ENCODE data around the gene GRAP2. TPM values are rescaled to one million over a fixed set of nuclear protein-coding genes. Genes with fewer than 3 reads are reported as not detected.

The GRAP2 gene
- total and polyA plus RNA-seq, 2 donors (not counting 1 experiment from before 2014, with no cell fraction given), result 13.5 to 26.4 TPM

- ChIA-PET CTCF (interaction anchor here (1.5 kb wide), 1 partner anchor 173 kb away, joined by 3 read pairs; no protein-coding TSS in a partner anchor), POLR2A (no interaction called here)
- H3K4me3 Mint-ChIP-seq, result no peak overlapping the region
- H4K20me1 ChIP-seq (ENCODE audit: control insufficient read depth, insufficient read depth, low read length, poor library complexity, severe bottlenecking), result no peaks in the 10 kb centered on the region
- H3K27me3 Mint-ChIP-seq, result no peaks in the 10 kb centered on the region
- peaks cover 44% of the 10 kb centered on the region for H3K4me1 Mint-ChIP-seq
- no peak overlapping the region for H3K4me3 ChIP-seq (ENCODE audit: control extremely low read depth in 1 of 5, extremely low read depth in 1 of 5, insufficient read depth in 1 of 5, low read depth in 2 of 5, low read length in 4 of 5)
- H3K27me3 ChIP-seq (replicated peaks in 1 of 4; ENCODE audit: control extremely low read depth in 1 of 4, control insufficient read depth in 3 of 4, insufficient read depth in 4 of 4, low read length in 3 of 4), result no peaks in the 10 kb centered on the region
- no peaks in the 10 kb centered on the region for H3K9me3 ChIP-seq (ENCODE audit: control extremely low read depth in 1 of 3, control insufficient read depth in 2 of 3, insufficient read depth in 1 of 3, low read length in 2 of 3)
- peak overlapping the region; percentile 51 for H3K4me2 ChIP-seq (replicated peaks; ENCODE audit: low read depth, low read length, poor library complexity, severe bottlenecking)
- H3K9ac ChIP-seq (ENCODE audit: low read length), result no peak overlapping the region
- no peak for TF ChIP-seq CTCF (IDR thresholded peaks at IDR 0.05)
- TF ChIP-seq EZH2 (IDR thresholded peaks at IDR 0.05; ENCODE audit: borderline replicate concordance, insufficient read depth, low read depth, low read length, poor library complexity, severe bottlenecking), result no peak
- no CpG with 5 or more reads among the region's 4 CpGs for WGBS (ENCODE audit: insufficient coverage)
- DNase-seq, result no peak
- no peaks in the 10 kb centered on the region for H3K36me3 ChIP-seq (replicated peaks in 1 of 2; ENCODE audit: control extremely low read depth in 1 of 2, control insufficient read depth in 1 of 2, extremely low read depth in 1 of 2, insufficient read depth in 2 of 2, low read length in 1 of 2)
- H3K79me2 ChIP-seq (ENCODE audit: control insufficient read depth, insufficient read depth, low read length), result no peaks in the 10 kb centered on the region
- H3K9me3 Mint-ChIP-seq (ENCODE audit: insufficient read depth), result no peaks in the 10 kb centered on the region
- no peak for ATAC-seq (ENCODE audit: low read depth)
- peaks cover 39 to 46% of the 10 kb centered on the region in 2 donors for H3K4me1 ChIP-seq (ENCODE audit: control insufficient read depth in 2 of 2, insufficient read depth in 2 of 2, low read length in 2 of 2)
- intact Hi-C loops (cut with micrococcal nuclease), result no loop called here
- peak overlapping the region; percentile 44 for H2AFZ ChIP-seq (ENCODE audit: insufficient read depth, low read depth, low read length, poor library complexity, severe bottlenecking)
- H3K27ac Mint-ChIP-seq, result no peak overlapping the region
- H3K27ac ChIP-seq (ENCODE audit: low read length in 2 of 2), result no peak overlapping the region
Observed at GRCh38 chr22:39851606-39852315, 49.1 kb upstream of the GRAP2 start.

- POLR2A ChIA-PET, result interaction anchor here (0.6 kb wide), 2 partner anchors 96 to 850 kb away, joined by 4 to 5 read pairs; no protein-coding TSS in a partner anchor
- CTCF ChIA-PET, result interaction anchor here (1.1 to 1.6 kb wide), 2 partner anchors 13 to 34 kb away, joined by 3 read pairs; no protein-coding TSS in a partner anchor
Observed at GRCh38 chr22:39852799-39853198, 48.1 kb upstream of the GRAP2 start.

More at GRCh38 chr22:39852799-39853198, 48.1 kb upstream of the GRAP2 start:
- DNase-seq (peak; percentile 30), ATAC-seq (ENCODE audit: low read depth) (peak; percentile 86)
- H3K79me2 ChIP-seq (ENCODE audit: control insufficient read depth, insufficient read depth, low read length), result no peaks in the 10 kb centered on the region
- H4K20me1 ChIP-seq (ENCODE audit: control insufficient read depth, insufficient read depth, low read length, poor library complexity, severe bottlenecking), result no peaks in the 10 kb centered on the region
- no peak overlapping the region for H3K9ac ChIP-seq (ENCODE audit: low read length)
- H3K9me3 ChIP-seq (ENCODE audit: control extremely low read depth in 1 of 3, control insufficient read depth in 2 of 3, insufficient read depth in 1 of 3, low read length in 2 of 3), result no peaks in the 10 kb centered on the region
- H3K4me3 ChIP-seq (ENCODE audit: control extremely low read depth in 1 of 5, extremely low read depth in 1 of 5, insufficient read depth in 1 of 5, low read depth in 2 of 5, low read length in 4 of 5), result no peak overlapping the region
- H3K27me3 ChIP-seq (replicated peaks in 1 of 4; ENCODE audit: control extremely low read depth in 1 of 4, control insufficient read depth in 3 of 4, insufficient read depth in 4 of 4, low read length in 3 of 4), result no peaks in the 10 kb centered on the region
- peaks cover 39 to 46% of the 10 kb centered on the region in 2 donors for H3K4me1 ChIP-seq (ENCODE audit: control insufficient read depth in 2 of 2, insufficient read depth in 2 of 2, low read length in 2 of 2)
- Mint-ChIP-seq H3K9me3 (ENCODE audit: insufficient read depth) (no peaks in the 10 kb centered on the region), H3K27me3 (no peaks in the 10 kb centered on the region), H3K4me1 (peaks cover 44% of the 10 kb centered on the region), H3K27ac (peak overlapping the region; percentile 53), H3K4me3 (peak overlapping the region; percentile 32)
- no peak for TF ChIP-seq CTCF (IDR thresholded peaks at IDR 0.05)
- no peak for TF ChIP-seq EZH2 (IDR thresholded peaks at IDR 0.05; ENCODE audit: borderline replicate concordance, insufficient read depth, low read depth, low read length, poor library complexity, severe bottlenecking)
- no peaks in the 10 kb centered on the region for H3K36me3 ChIP-seq (replicated peaks in 1 of 2; ENCODE audit: control extremely low read depth in 1 of 2, control insufficient read depth in 1 of 2, extremely low read depth in 1 of 2, insufficient read depth in 2 of 2, low read length in 1 of 2)
- WGBS (ENCODE audit: insufficient coverage), result no CpG with 5 or more reads among the region's 2 CpGs
- H2AFZ ChIP-seq (ENCODE audit: insufficient read depth, low read depth, low read length, poor library complexity, severe bottlenecking), result peak overlapping the region; percentile 47
- intact Hi-C loops (cut with micrococcal nuclease), result no loop called here
- H3K4me2 ChIP-seq (replicated peaks; ENCODE audit: low read depth, low read length, poor library complexity, severe bottlenecking), result peak overlapping the region; percentile 51
- no peak overlapping the region for H3K27ac ChIP-seq (ENCODE audit: low read length in 2 of 2)
